CD4-positive, alpha-beta T cell treated with Interleukin-17A for 1 hour (primary cell): Measurements from ENCODE around the gene DLGAP1.
A peak's percentile ranks its signal among the peaks of the same experiment; 100 is the strongest.

Experiments used
- DNase-seq: peaks from one replicate; pipeline ENCODE4 v3.0.0-alpha.2; 2020

Gene DLGAP1

GRCh38 chr18:3552305-3552704 is 902.8 kb downstream of the DLGAP1 start:
- no peak for DNase-seq

GRCh38 chr18:3547891-3548615 is 907.1 kb downstream of the DLGAP1 start:
- no peak for DNase-seq

- DNase-seq: no peak
Observed at GRCh38 chr18:3546106-3546505, 909.0 kb downstream of the DLGAP1 start.

DNA sequence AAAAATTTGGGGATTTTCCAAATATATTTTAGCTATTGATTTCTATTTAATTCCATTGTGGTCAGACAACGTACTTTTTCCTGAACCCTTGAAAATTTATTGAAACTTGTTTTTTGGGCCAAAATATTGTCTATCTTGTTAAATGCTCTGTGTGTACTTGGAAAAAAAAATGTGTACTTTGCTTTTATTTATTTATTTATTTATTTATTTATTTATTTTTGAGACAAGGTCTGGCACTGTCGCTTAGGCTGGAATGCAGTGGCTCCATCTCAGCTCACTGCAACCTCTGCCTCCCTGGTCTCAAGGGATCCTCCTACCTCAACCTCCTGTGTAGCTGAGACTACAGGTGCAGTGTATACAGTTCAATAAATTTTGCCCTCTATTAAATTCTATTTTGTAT is 910.6 kb downstream of the DLGAP1 start:
- no peak for DNase-seq

- no peak for DNase-seq
Observed at GRCh38 chr18:3541549-3542386, 913.3 kb downstream of the DLGAP1 start.

DNA sequence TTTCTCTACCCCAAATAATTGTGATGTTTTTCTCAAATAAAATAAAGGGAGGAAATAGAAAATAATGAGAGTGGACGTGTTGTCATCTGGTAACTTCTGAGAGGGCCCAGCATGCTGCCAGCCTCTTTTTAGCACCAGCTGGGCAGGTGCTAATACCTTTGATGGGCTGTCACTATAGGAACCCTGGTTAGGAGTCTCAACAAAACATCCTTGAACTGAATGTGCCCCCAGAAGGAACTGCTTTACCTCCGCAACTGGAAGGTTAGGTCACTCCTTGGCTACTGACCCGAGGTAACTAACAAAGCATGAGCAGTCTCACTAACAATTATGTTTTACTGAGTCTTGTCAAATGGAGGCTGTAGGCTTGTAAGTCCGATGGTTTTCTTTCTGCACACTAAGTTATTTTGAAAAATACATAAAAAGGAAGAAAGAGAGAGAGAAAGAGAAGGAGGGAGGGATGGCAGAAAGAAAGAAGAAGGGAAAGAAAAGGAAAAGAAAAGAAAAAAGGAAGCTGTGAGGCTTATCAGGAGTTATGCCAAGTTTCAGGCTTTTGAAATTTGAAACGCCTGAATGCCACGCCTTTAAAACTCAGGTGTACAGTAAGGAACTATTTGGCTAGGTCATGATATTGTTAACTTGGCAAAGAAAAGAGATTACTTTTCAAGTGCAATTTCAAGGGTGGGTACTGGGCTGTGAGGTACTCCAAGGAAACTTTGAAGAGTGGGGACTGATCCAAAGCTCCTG is 914.1 kb downstream of the DLGAP1 start:
- no peak for DNase-seq

DNA sequence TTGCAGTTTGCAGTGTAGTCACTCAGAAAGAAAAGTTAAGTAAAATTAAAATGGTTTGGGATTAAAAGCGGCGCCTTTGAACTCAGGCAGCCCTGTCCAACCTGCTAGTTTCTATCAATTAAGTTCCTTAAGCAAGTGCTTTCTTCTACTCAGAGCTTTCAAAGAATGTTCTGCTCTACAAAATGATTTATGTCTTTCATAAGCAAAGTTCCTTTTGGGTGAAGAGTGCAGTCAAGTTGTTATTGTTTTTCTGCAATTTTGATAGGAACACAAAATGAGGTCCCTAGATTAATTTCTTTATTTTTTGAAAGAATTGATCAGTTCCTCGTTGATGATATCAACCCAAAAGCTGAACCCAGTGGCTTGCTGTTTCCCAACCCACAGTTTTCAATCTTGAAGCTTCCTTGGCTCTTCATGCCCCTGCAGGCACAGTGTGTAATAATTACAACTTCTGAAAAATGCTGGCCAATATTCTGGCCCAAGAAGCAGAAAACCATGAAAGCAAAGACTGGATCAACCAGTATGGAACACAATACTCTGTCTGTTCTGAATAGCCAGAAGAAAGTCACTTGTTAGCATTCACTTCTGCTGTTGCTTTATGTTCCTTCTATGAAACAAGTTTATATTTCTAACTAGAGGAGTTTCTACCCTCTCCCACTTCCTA is 916.0 kb downstream of the DLGAP1 start:
- no peak for DNase-seq

DNA sequence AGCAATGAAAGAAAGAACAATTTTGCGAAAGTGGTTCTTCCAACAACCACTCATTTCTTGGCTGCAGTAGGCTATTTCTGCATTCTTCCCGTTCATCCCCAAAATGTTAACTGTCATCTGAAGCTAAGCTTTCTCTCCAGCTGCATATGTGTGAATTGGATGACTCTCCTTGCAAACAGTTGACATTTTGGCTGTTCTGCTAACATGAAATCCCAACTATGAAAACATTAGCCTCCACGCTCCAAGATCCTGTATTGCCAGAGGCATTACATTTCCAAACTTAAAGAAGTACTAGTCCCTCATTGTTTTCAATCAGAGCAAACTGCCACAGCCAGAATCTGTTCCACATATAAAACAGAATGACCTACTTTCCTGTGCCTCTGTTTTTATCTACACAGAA is 916.7 kb downstream of the DLGAP1 start:
- DNase-seq: no peak

- no peak for DNase-seq
Observed at GRCh38 chr18:3530807-3531206, 924.3 kb downstream of the DLGAP1 start.

DNA sequence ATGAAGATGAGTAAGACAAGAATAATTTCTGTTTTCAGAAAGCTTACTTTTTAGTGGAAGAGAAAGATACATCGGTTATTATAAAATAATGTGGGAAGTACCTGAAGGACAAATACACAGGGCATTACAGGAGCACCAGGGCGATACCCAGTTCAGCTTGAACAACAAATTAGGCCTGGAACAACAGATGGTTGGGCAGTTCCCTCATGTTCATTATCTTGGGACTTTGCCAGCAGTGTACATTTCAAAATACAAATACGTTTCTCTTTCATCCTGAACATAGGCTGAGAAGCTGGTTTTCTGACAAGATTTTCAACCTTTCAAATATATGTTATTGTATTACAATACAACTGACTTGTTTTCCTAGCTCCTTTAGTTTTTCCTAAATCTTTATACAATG is 925.5 kb downstream of the DLGAP1 start:
- no peak for DNase-seq

DNA sequence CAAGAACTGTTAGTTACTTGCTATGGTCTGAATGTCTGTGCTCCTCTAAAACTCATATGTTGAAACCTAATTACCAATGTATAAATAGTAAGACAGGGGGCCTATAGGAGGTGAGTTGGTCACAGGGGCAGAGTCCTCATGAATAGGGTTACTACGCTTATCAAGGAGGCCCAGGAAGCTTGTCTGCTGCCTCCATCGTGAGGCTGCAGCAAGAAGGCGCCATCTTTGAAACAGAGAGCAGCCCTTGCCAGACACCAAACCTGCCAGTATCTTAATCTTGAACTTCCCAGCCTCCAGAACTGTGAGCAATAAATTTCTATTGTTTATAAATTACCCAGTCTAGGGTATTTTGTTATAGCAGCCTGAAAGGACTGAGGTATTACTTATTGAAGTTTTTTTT is 926.0 kb downstream of the DLGAP1 start:
- no peak for DNase-seq

GRCh38 chr18:3528231-3528630 is 926.9 kb downstream of the DLGAP1 start:
- DNase-seq: no peak

- DNase-seq: no peak
Observed at GRCh38 chr18:3526421-3527354, 928.4 kb downstream of the DLGAP1 start.

DNA sequence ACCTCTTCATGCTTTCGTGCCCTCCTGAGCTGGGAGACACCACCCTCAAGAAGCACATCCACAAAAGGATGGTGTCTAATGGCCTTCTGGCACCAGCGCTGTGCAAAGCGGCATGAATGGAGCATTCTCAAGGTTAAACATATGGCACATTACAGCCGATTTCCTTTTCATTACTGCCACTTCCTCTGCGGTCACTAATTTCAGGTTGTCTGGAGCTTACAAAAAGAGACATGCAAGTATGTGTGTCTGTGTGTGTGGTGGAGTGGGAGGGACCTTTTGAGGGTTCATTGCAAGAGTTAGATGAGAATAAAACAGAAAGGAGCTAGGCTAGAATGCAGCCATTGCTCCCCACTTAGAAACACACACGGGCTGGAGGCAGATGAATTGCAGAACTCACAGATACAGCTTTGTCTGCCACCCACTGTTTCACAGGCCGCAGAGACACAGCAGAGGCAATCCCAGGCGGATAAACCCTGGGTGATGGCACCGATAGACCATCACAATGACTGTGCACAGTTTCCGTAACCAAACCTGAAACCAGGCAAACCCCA is 929.2 kb downstream of the DLGAP1 start:
- DNase-seq: peak; percentile 70

- no peak for DNase-seq
Observed at GRCh38 chr18:3524706-3525105, 930.4 kb downstream of the DLGAP1 start.

DNA sequence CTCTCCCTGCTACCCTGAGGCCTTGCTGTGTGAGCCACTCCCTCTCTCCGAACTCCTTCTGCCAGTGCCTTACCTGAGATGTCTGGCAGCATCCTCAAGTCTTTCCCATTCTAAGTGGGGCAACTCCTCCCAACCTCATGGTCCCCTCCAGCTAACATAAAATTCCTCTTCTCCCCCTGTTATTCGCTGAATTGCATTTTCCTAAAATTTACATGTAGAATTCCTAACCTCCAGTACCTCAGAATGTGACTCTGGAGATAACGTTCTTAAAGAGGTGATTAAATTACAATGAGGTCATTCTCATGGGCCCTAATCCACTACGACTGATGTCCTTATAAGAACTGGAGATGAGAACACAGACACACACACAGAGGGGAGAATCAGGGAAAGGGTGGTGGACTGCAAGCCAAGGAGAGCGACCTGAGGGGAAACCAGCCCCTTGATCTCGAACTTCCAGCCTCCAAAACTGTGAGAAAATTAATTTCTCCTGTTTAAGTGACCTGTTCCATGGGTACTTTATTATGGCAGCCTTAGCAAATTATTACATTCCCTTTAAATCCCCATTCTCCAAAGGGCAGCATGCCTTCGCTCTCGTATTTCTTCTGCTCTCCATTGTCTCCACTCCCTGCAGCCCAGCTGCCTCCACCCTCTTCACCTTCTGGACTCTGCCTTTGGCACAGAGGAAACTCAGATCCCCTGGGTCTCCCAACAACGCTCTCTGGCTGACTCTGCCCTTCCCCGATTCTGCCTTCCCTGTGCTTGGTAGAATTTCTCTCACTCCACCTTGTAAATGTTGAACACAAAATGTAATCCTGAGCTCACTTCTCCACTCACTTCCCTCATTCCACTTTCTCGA is 934.6 kb downstream of the DLGAP1 start:
- DNase-seq: no peak

DNA sequence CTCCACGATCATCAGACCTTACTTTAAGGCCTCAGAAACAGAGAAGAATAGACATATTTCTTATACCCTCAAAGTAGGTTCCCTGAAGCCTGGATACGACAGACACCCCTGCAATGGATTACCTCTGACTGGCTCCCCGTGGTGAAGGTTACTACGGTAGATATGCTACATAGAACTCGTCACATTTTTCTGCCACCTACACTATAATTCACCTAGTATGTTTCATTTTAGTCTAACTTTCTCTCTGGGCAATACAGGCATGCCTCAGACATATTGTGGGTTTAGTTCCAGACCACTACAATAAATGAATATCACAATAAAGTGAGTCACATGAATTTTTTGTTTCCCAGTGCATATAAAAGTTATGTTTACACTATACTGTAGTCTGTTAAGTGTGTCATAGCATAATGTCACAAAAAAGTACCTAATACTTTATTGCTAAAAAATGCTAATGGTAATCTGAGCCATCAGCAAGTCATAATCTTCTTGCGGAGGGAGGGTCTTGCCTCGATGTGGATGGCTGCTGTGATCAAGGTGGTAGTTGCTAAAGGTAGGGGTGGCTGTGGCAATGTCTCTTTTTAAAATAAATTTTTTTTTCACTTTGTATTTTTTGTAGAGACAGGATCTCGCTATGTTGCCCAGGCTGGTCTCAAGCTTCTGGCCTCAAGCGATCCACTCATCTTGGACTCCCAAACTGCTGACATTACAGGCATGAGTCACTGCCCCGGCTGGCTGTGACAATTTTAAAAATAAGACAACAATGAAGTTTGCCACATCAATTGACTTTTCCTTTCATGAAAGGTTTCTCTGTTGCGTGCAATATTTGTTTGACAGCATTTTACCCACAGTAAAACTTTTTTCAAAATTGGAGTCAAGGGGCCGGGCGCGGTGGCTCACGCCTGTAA is 940.5 kb downstream of the DLGAP1 start:
- no peak for DNase-seq

DNA sequence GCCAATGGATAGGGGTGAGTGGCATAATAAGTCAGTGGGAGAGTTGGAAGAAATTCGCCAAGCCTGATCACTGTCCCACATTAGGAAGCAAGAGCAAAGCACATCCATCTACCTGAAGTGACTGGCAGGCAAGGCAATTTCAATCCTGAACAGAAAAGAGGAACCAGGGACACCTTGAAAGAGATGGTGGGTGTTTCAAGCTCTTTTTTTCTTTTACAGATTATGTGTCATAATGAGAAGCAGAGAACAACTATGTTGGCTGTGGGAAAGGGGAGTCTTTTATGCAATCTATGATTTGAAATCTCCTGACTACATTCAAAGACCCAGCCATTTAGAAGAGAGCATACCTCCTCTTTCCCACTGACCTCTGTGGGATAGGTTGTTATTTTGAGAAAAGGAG is 941.6 kb downstream of the DLGAP1 start:
- no peak for DNase-seq

DNA sequence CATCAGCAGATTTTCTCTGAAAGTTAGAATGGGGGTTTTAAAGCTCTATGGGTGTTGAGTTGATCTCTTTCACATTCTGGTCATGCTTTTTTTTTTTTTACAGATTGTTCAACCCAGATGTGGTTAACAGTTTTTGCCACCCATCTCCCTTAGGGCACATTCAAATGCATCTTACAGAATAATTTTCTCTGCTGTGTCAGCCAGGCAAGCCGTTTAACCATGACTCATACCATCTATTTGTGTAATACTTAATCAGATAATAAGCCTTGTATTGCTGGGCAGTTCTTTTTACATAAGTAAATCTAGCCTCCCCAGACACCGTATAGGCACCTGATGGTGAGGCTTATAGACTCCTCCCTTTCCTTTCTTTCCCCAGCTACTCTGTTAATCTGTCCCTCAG is 943.1 kb downstream of the DLGAP1 start:
- DNase-seq: peak; percentile 57

- no peak for DNase-seq
Observed at GRCh38 chr18:3510896-3511295, 944.2 kb downstream of the DLGAP1 start.
